Astrocyte (in vitro differentiated cells and primary cell): ENCODE results near the gene CUL1.

Source experiments
- EZH2 ChIP-seq: IDR thresholded peaks from 2 replicates; pipeline ENCODE4 v1.6.1; 2012; ENCODE audit warnings: mild to moderate bottlenecking, low read length, inconsistent platforms; ENCODE audit not compliant: insufficient read depth
- TF ChIP-seq, protein P1 (sequence below): IDR thresholded peaks from 2 replicates; pipeline ENCODE4 v1.5.1; 2011; ENCODE audit warnings: low read depth, mild to moderate bottlenecking, inconsistent platforms, low read length, moderate library complexity; ENCODE audit not compliant: insufficient read depth

DNA sequence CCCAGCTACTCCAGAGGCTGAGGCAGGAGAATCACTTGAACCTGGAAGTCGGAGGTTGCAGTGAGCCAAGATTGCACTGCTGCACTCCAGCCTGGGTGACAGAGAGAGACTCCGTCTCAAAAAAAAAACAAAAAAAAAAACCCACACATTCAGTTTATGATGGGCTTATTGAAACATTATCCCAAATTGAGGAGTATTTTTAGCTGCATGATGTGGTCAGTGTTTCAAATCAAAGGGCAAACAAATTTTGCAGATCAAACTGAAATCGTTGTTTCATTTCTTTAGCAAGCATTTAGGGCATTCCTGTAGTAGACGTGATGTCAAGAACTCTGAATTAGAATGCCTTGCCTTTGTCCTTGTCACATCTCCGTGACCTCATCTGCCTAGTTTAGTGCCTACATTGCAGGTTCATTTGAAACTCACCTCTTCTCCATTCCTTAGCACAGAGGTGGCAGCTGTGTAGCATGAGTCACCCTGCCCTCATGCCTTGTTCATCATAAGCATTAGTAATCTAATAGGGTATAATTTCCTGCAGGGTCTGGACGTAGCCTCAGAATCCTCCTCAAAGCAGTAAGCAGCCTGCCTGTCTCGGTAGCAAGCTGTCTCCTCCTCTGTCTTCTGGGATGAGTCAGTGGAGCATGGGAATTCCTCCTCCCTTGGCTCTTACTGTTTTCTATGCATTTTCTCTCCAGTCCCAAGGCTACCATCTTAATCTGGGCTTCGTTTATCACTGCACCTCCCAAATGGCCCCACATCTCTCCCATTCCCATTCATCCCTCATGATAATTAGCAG is 73.8 kb downstream of the CUL1 start:
- TF ChIP-seq, protein P1, sequence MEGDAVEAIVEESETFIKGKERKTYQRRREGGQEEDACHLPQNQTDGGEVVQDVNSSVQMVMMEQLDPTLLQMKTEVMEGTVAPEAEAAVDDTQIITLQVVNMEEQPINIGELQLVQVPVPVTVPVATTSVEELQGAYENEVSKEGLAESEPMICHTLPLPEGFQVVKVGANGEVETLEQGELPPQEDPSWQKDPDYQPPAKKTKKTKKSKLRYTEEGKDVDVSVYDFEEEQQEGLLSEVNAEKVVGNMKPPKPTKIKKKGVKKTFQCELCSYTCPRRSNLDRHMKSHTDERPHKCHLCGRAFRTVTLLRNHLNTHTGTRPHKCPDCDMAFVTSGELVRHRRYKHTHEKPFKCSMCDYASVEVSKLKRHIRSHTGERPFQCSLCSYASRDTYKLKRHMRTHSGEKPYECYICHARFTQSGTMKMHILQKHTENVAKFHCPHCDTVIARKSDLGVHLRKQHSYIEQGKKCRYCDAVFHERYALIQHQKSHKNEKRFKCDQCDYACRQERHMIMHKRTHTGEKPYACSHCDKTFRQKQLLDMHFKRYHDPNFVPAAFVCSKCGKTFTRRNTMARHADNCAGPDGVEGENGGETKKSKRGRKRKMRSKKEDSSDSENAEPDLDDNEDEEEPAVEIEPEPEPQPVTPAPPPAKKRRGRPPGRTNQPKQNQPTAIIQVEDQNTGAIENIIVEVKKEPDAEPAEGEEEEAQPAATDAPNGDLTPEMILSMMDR, result no peak
- TF ChIP-seq EZH2, result no peak
